Cardiac fibroblast (primary cell): ENCODE data around the gene GPR132.
A peak's percentile ranks its signal among the peaks of the same experiment; 100 is the strongest.
"Not testable (repeated sequence)": the region's sequence is repeated elsewhere in the genome, so short reads cannot be mapped to it uniquely, and the experiment has no call there.

Experiments used
- DNase-seq, 2 donors: peaks; one replicate each; pipeline versions ENCODE4 v3.0.0 to v3.0.0-alpha.2; 2010; ENCODE audit warnings: low read depth in 2 of 2
- H3K4me3 ChIP-seq, 2 donors: replicated peaks in 1 of 2; 1 replicate in 1 of 2; 2 replicates in 1 of 2; pipeline ENCODE4 v1.5.1; 2011; ENCODE audit warnings: low read depth in 2 of 2, low read length in 2 of 2, mild to moderate bottlenecking in 2 of 2, moderate library complexity in 1 of 2
- CTCF ChIP-seq: IDR thresholded peaks from one replicate; pipeline ENCODE4 v1.5.1; 2011; ENCODE audit warnings: low read depth, mild to moderate bottlenecking, low read length, inconsistent platforms

GPR132 gene

GRCh38 chr14:105066240-105067071, 1.2 kb upstream of the GPR132 start:
- TF ChIP-seq CTCF = no peak
- DNase-seq = no peak
- H3K4me3 ChIP-seq = no peak overlapping the region

GRCh38 chr14:105064721-105065143, 498 bp downstream of the GPR132 start:
- peak; percentile 10 to 38 for DNase-seq
- no peak overlapping the region for H3K4me3 ChIP-seq
- TF ChIP-seq CTCF = no peak

- no peak overlapping the region for H3K4me3 ChIP-seq
- DNase-seq = no peak
- TF ChIP-seq CTCF = no peak
Observed at GRCh38 chr14:105064001-105064400, 1.2 kb downstream of the GPR132 start.

GRCh38 chr14:105063506-105063905, 1.7 kb downstream of the GPR132 start:
- not testable (repeated sequence) for DNase-seq, H3K4me3 ChIP-seq

GRCh38 chr14:105063056-105063455, 2.2 kb downstream of the GPR132 start:
- no peak for DNase-seq
- H3K4me3 ChIP-seq = no peak overlapping the region
- TF ChIP-seq CTCF = no peak

GRCh38 chr14:105062048-105062433, 3.2 kb downstream of the GPR132 start:
- DNase-seq = no peak
- TF ChIP-seq CTCF = no peak
- no peak overlapping the region for H3K4me3 ChIP-seq

GRCh38 chr14:105061428-105062047, 3.7 kb downstream of the GPR132 start:
- no peak for TF ChIP-seq CTCF
- no peak overlapping the region for H3K4me3 ChIP-seq
- no peak for DNase-seq
